HG03095 (cell line): ENCODE results near the gene GTSE1.

Source experiments
- ATAC-seq: cut with Tn5 transposase; IDR thresholded peaks from one replicate; pipeline ENCODE4 v1.9.1; 2021; ENCODE audit warnings: moderate library complexity; ENCODE audit not compliant: unreplicated experiment

GTSE1 gene

DNA sequence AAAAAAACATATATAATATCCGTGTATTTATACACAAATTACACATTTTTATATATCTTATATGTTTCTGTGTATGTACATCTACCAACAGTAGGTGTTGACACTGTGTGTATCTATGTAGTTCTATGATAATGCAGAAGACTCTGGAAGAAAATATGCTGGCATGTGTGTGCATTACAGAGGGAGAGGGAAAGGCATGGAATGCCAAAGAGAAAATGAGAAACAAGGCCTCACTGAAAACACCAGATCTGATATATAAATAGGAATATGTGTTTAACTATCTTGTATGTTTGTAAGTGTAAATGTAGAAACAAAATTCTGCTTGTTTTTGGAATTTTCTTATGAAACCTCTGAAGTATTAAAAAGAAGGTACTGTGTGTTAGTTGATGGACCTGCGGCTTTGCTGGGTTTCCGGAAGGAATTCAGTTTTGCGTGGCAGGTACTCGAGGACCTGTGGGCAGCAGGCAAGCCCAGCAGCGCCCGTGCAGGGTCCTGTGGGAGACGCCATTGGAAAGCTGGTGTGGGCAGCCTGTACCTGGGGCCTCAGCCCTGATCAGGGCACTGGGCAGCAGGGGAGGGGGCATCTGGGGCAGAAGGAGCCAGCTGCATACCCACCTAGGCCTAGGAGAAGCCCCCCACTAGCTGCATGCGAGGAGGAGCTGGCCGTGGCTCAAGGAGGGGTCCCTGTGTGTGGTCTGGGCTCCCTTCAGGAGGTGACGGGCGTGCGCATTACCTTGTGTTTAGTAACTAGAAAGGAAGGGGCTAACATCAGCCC, 31.2 kb downstream of the GTSE1 start:
- ATAC-seq, result no peak

DNA sequence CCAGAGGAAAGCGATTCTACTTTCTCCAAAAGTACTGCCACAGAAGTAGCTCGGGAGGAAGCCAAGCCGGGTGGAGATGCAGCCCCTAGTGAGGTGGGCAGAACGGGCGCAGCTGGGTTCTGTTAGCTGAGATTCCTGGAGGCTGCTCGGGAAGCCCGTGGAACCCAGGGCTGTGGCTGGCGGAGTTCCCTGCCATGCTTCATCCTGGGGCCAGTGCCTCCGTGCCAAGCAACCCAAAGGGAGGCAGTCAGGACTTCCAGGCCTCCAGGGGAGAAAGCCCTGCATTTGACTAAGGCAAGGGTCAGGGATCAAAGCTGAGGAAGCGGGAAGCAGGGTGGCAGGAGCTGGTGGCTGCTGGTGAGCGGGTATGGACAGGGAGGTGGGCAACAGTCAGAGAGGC, 32.1 kb downstream of the GTSE1 start:
- ATAC-seq, result no peak

- no peak for ATAC-seq
Measured at GRCh38 chr22:46329616-46330015, 32.9 kb downstream of the GTSE1 start.

DNA sequence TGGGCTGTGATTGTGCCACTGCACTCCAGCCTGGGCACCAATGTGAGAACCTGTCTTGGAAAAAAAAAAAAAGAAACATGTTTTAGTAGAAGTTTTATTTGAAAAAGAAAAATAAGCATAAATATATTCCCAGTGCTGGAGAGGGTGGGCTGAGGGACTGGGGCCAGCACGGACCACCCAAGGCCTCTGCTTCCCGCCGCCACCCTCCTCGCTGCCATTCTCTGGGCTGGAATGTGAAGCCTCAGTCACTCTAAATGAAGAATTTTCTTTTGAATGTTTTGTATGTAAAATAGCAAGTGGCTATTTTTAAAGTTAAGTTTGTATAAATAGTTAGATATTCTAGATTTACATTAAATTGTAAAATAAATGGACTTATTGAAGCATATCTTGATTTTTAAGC, 33.8 kb downstream of the GTSE1 start:
- ATAC-seq, result no peak

DNA sequence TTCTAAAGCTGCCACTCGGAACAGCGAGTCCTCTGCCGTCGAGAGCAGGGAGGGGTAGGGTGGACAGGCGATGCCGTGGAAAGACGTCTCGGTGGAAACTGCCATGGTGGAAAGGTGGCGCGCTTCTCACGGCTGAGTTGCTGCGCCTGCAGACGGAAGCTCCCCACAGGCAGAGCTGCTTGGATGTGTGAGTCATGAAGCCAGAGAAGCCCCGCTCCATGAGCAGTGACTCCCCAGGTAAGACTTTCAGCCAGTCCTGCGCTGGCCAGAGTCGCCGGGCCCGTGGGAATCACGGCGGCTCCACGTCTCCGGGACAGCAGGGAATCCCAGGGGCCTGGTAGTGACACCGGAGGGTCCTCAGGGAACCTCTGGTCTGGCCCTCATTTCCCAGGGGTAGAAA, 34.8 kb downstream of the GTSE1 start:
- no peak for ATAC-seq

DNA sequence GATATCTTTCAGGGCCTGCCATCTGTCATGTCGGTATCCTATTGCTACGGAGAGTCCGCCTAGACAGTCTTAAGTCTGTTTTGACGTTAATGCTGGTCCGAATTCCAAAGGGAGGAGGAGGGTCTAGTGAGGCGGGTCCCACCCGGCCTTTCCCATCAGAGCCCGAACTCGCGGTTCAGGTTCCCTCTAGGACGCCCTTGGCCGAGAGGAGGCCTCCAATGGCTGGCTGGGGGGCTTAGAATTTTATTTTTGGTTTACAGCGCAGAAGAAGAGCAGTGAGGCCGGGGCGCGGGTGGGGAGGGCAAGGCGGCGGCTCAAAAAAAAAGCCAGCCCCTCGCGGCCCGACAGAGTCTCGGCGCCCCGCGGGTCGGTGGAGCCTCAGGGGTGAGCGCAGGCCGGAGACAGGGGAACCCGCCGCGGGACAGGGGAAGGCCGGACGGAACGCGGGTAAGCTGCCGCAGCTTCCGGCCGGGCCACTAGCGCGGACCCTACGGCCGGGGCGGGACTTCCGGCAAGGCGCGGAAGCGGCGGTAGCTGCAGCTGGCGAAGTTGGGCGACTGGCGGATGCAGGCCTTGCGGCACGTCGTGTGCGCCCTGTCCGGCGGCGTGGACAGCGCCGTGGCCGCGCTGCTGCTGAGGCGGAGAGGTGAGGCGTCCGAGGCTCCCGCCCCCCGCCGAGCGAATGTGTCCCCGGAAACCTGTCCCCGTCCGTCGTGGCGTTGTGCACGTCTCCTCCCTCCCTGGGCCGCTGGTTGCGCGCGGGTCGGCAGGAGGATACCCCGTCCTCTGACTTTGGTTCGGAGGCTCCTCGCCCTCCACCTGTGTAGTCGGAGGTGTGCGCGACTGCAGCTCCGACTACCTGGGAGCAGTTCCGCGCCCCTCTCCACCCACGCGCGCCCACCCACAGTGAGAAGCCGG, 38.8 kb downstream of the GTSE1 start, which contains the start of gene TRMU:
Gene TRMU, plus strand, starts transcription at position 514 of the 918 bp plus-strand sequence. Its CDS starts 51 bp downstream, at position 565.
- peak; percentile 64 for ATAC-seq

GRCh38 chr22:46336119-46337078, 39.7 kb downstream of the GTSE1 start:
- no peak for ATAC-seq

DNA sequence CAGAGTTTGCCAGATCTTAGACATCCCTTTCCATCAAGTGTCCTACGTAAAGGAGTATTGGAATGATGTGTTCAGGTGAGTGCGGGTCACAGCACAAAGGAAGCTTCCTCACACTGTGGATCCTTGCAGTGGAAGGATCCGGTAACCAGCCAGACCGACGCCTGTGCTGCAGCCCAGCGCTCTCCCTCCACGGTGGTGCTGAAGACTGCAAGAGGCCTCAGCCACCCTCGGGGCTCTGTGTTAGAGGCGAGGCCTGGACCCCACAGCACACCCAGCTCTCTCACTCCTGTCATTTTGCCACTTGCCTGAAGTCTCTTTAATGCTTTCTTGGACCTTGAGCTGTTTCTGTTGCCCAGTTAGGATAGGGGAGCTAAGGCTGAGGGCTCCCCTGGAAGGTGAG, 41.2 kb downstream of the GTSE1 start:
- no peak for ATAC-seq

DNA sequence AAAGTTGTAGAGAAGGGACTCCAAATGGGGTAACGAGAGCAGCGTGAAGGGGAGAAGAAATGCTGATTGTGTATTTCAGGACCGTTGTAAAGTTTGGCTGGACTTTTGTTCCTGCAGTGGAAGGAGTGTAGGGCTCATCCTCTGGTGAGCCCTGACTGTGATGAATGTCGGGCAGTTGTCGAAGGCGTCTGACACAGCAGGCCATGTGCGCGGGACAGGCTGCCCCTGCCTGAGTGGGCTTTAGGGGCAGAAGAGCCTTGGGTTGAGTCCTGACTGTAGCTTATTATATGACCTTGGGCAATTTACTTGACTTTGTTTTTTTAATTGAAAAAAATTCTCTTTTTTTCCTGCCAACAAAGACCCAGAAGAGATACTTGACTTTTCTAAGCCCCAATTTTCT, 42.0 kb downstream of the GTSE1 start:
- ATAC-seq, result no peak

- no peak for ATAC-seq
Measured at GRCh38 chr22:46339956-46340355, 43.3 kb downstream of the GTSE1 start.

GRCh38 chr22:46340676-46341075, 44.0 kb downstream of the GTSE1 start:
- ATAC-seq, result no peak

DNA sequence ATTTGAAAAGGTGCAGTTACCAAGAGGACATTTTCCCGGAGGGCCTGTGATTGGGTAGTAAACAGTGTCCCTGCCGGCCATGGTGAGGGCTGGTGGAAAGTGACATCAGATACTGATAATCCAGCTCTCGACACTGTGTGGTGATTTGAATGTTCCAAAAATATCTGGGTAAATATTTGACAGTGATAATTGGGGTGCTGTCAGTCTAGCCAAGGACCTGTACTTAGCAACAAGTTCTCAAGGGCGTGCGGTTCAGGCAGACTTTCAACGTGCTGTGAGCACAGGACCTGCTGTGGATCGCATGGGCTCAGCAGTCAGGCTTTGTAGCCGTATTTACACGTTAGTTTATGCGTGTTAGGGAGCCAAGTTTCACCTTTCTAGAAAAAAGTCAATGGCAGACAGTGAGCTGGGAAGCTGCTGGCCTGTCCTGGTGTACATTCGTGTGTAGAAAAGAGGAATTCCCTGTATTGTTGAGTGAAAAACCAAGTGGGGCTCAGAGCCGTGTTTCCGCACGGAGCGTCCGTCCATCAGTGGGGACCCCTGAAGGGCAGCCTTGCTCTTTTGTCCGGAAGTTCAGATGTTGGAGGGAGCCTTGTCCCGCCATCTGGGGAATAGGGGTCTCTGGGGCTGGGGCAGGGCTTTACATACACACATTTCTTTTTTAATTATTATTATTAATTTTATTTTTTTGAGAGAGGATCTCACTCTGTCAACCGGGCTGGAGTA, 50.2 kb downstream of the GTSE1 start:
- no peak for ATAC-seq

GRCh38 chr22:46347646-46348045, 51.0 kb downstream of the GTSE1 start:
- no peak for ATAC-seq

DNA sequence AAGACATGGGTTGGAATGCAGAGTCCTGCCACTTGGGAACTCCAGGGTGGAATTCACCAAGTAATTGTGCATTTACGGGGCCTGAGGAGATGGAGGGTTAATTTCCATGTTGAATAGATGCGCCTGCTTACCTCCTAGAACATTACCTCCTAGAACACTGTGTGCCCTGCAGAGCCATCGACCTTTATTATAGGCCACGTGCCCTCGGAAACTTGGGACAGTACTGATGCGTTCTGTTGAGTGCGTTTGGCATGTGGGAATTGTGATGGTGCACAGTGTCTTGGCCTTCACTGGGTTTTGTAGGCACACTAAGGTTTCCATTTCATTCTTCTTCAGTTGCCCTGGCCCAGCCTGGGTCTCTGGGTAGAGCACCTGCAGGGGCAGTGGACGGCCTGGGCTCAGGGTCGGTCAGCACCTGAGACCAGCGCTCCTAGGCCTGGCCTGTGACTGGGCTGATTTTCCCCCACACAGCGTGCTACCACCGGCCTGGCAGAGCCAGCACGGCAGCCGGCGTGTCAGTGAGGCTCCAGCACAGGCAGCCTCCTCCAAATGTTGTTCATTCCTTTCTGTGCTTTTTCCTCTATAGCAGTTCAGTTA, 51.5 kb downstream of the GTSE1 start:
- ATAC-seq, result no peak

- no peak for ATAC-seq
Measured at GRCh38 chr22:46349238-46349637, 52.6 kb downstream of the GTSE1 start.

GRCh38 chr22:46349681-46350080, 53.0 kb downstream of the GTSE1 start:
- no peak for ATAC-seq

DNA sequence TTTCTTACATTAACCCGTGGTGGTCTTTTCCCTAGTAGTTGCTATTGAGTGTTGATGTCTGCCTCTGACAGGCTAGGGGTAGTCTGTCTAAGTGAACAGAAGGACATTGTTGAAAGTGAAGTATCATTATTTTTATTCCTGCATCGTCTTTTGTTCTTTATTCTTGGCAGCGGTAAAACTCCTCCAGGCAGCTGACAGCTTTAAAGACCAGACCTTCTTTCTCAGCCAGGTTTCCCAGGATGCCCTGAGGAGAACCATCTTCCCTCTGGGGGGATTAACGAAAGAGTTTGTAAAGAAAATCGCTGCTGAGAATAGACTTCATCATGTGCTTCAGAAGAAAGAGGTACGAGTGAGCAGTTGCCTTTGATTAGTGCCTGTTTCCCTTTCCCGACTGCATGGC, 53.5 kb downstream of the GTSE1 start:
- no peak for ATAC-seq

- ATAC-seq, result no peak
Measured at GRCh38 chr22:46350646-46351045, 54.0 kb downstream of the GTSE1 start.

GRCh38 chr22:46351131-46351735, 54.6 kb downstream of the GTSE1 start:
- ATAC-seq, result no peak
